NCI-H146 treated with DMSO at 0.1 percent for 48 hours (cell line): ENCODE measurements around the gene PHF3.
"Not testable (repeated sequence)": the region's sequence is repeated elsewhere in the genome, so short reads cannot be mapped to it uniquely, and the experiment has no call there.

ENCODE experiments used
- DNase-seq: peaks from one replicate; lab custom pipeline; 2025; ENCODE audit not compliant: unreplicated experiment; lab: John Stamatoyannopoulos, UW

Gene PHF3

GRCh38 chr6:63690221-63690620 is 54.6 kb downstream of the PHF3 start:
- no peak for DNase-seq

DNA sequence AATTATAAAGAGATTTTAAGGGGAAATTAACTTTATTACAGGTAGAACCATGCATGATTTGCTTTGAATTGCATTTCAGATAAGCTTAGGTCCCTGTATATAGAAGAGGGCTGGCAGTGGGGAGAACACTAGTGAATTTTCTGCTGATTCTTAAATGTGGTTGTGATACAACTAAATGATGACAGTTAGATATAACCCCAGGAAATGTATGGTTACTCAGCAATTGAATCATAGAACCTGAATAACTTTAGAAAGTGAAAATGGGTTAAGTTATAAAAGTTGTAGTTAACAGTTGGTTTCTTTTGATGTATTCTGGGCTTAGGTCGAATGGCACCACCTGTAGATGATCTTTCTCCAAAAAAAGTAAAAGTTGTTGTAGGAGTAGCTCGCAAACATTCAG is 70.1 kb downstream of the PHF3 start:
- no peak for DNase-seq

DNA sequence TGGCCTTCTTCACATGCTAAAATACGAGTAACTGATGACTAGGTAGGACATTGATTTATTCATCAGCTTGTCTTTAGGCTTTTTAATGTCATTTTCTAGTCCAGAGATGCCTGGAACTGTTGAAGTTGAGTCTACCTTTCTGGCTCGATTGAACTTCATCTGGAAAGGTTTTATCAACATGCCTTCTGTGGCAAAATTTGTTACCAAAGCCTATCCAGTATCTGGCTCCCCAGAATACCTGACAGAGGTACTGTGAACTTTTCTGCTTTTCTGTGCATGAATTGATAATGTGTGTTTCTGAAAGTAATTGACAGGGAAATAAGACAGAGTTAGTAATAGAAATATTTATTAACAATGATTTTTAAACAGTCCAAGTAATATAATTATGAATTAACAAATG is 71.0 kb downstream of the PHF3 start:
- no peak for DNase-seq

GRCh38 chr6:63708631-63709030 is 73.0 kb downstream of the PHF3 start:
- no peak for DNase-seq

- no peak for DNase-seq
These were observed 73.5 kb downstream of the PHF3 start for GRCh38 chr6:63709148-63709547.

DNA sequence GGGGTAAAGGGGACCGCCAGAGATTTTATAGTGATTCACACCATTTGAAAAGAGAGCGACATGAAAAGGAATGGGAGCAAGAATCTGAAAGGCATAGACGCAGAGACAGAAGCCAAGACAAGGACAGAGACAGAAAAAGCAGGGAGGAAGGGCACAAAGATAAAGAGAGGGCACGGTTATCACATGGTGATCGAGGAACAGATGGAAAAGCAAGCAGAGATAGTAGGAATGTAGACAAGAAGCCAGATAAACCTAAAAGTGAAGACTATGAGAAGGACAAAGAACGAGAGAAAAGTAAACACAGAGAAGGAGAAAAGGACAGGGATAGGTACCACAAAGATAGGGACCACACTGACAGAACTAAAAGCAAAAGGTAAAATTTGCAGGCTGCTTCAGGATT is 77.7 kb downstream of the PHF3 start:
- DNase-seq: no peak

GRCh38 chr6:63714091-63714490 is 78.5 kb downstream of the PHF3 start:
- DNase-seq: no peak

DNA sequence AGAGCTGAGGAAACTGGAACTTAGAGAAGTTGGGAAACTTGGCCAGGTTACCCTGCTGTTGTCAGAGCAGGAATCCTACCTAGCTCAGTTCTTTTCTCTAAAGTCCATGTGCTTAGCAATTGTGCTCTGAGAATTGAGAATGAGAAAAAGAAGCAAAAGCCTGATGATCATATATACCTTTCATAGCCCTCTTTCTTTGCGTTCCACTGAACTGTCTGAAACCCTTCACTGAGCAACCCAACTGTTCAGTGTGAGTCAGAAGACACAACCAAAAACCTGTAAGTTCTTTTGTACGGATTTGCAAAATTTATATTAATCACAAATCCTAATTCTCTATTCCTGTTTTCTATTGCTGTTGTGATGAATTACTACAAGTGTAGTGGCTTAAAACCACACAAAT is 80.6 kb downstream of the PHF3 start:
- DNase-seq: no peak

GRCh38 chr6:63721181-63721580 is 85.6 kb downstream of the PHF3 start:
- no peak for DNase-seq

DNA sequence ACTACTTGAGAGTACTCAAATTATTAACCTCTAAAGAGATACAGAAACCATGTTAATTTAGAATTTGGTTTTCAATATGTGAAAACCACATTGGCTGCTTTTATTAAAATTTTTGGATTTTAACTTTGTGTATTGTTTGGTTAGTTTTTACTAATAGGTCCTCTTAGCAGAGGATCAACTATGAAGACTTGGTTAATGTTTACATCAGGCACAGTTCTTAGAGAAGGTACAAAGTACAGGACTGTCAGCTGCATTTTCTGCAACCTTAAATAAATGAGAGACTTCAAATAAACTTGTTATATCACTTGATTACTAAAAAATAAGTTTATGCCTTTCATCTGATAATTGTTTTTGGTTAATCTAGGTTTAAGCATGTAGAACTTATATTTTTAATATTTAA is 89.1 kb downstream of the PHF3 start:
- DNase-seq: no peak

DNA sequence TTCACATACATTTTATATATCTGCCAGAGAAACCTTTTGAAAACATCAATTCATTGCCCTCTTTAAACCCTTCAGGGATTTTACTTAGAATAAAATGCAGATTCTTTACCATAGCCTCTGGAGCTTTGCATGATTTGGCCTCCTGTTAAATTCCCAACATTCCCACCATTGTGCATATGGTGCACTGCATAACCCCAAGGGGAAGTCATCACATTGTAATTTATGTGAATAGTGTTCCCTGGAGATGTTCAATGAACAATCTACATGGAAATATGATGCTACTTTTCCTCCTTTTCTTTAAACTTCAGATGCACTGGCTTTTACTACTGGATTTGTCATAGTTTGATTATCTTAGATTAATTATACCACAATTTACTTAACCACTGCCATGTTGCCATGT is 94.7 kb downstream of the PHF3 start:
- no peak for DNase-seq

- no peak for DNase-seq
These were observed 96.3 kb downstream of the PHF3 start for GRCh38 chr6:63731930-63732329.

DNA sequence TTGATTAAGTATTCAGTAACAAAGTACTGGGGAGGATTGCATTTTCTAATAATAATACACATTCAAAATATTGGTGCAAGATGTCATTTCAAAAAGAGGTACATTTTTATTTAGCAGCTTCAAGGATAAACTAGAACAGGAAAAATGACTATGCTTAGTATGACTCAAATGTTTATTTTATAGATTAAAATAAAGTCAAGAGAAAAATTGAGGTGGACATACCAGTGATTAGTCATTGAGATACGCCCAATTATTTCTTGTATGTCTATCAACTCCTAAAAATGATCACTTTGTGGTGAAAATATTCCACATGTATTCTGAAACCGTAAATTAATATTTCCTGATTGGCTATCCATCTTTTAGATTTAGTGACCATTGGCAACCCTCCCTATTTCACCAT is 96.7 kb downstream of the PHF3 start:
- DNase-seq: no peak

DNA sequence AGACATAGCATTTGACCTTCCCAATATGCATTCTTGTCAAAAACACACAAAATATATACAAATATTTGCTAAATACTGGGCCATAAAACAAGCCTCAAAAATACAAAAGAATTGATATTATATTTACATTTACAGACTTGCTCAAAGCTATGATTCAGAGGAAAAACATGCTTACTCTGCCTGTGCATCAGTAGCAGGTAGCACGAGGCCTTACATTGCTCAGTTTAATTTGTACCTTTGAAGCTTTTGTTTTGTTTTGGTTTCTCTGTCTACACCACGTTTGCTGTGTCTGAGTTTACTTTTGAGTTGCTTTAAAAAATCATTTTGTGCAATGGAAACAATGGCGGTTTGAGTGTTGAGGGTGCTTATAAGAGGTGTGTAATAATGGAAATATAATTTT is 99.3 kb downstream of the PHF3 start:
- DNase-seq: no peak

- not testable (repeated sequence) for DNase-seq
These were observed 102.6 kb downstream of the PHF3 start for GRCh38 chr6:63738190-63738589.

DNA sequence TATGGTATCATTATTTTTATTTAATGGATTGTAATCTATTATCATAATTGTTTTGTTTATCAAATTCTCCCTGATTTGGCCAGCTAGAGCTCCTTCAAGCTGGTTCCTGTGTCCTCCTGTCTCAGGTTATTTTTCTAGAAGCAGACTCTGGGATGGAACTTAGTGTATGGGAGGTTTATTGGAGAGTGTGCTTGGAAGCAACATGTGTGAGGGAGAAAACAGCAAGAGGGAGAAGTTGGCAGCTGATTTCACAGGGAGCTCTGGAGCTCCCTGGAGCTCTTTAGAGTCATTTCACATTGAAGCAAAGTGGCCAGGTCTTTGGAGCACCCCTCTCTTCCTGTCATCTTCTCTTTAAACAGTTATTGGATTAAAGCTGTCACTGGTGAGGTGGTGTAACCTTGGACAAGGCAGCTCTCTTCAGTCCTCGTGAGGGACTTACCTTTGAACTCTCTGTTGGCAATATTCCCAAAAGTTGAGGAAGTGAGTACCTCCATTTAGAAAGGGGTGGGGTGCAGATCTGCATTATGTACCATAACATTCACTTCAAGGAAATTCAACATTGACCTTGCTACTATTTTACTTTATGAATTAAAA is 103.6 kb downstream of the PHF3 start:
- no peak for DNase-seq

GRCh38 chr6:63740709-63741108 is 105.1 kb downstream of the PHF3 start:
- no peak for DNase-seq

DNA sequence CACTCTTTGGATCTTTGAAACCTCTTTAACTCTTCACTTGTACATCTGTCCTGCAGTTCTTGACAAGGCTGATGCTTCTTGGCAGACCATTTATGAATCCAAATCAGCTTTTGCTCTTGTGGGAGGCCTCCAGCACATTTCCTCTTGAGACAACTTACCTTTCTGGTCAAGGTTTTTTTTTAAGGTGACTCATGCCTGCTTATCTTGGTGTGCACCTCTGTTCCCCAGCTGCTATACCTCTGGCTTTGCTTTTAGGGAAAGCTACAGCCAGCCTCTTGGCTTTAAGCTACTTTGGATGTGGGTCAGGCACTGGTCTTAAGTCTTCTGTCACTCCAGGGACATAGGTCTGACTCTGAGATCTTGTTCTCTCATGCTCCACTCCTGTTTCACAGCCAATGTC is 106.5 kb downstream of the PHF3 start:
- no peak for DNase-seq

- DNase-seq: no peak
These were observed 108.1 kb downstream of the PHF3 start for GRCh38 chr6:63743691-63744090.

DNA sequence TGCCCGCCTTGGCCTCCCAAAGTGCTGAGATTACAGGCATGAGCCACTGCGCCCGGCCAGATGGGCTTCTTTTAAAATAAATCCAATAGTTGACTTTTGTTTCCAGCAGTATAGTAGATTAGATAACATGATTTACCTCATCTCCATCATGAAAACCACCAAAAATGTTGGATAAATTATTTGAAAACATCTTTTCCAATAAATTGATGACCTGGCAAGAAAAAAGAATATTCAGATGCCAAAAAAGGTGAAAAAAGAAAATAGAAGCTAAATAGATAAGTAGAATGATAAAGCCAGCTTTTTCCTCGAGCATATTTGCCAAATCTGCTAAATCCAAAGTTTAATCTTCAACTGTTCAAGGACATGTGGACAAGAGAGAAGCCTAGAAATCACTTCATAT is 109.2 kb downstream of the PHF3 start:
- DNase-seq: no peak

- no peak for DNase-seq
These were observed 110.2 kb downstream of the PHF3 start for GRCh38 chr6:63745784-63746183.

DNA sequence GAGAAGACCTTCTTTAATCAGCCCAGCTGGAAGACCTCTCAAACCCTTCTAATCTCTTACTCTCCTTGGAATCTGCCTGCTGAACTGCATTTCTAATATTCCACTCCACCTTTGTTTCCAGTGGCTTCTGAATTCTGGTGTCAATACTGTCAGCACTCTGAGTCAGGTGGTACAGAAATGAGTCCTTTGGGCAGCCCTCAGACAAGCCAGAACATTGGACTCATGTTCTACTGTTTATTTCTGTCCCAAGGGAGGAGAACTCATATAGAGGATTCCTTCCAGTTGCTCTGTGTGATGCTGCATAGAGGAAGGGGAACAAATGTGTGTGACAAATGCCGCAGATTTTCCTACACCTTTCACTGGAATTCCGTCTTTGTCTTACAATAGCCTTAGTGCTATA is 114.8 kb downstream of the PHF3 start:
- no peak for DNase-seq

DNA sequence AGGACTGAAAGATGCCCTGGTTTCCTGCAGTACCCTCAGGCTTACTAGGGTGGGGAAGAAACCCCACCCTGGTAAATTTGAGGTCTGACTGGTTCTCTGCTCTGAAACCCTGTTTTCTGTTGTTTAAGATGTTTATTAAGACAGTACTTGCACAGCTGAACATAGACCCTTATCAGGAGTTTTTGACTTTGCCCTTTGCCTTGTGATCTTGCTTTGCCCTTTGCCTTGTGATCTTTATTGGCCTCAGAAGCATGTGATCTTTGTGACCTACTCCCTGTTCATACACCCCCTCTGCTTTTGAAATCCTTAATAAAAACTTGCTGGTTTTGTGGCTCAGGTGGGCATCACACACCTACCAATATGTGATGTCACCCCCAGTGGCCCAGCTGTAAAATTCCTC is 121.7 kb downstream of the PHF3 start:
- DNase-seq: not testable (repeated sequence)

DNA sequence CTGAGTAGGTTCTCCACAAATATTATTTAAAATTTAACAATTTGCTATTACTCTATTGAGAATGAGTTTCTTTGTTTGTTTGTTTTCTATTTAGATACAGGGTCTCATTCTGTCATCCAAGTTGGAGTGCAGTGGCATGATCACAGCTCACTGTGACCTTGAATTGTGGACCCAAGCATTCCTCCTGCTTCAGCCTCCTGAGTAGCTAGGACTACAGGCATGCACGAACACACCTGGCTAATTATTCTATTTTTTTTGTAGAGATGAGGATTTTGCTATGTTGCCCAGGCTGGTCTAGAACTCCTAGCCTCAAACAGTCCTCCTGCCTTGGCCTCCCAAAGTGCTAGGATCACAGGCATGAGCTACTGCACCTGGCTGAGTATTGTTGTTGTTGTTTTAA is 122.2 kb downstream of the PHF3 start:
- DNase-seq: no peak
